NCI-H2029 (cell line): ENCODE results near the gene ARHGAP26.
"Not testable (repeated sequence)": the region's sequence is repeated elsewhere in the genome, so short reads cannot be mapped to it uniquely, and the experiment has no call there.

Source experiments
- DNase-seq: peaks from one replicate; lab custom pipeline; 2025; lab: John Stamatoyannopoulos, UW

Gene ARHGAP26

DNA sequence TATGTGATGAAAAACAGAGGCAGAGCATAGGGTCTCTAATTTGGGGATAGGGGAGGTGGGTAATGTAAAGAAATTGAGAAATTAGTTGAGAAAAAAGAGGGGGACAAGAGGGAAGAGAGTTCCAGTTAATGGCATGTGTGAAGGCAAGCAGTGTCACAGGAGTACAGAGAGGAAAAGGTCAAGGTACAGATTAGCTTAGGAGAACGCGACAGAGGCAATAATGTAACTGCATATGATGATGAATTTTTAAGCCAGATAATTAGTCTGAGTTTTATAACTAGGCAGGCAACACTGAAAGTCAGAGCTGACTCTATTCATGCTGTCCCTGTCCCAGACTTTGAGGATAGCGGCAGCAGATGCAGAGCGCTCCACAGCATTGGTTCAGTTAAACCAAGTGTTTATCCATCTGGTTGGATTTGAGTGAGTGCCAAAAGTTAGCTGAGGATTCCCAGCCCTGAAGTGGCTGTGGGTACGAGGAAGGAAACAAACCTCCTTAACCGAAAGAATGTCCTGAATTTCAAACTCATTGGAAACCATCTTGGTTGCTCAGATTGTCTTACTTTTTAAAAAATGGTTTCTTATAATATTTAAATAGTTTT is 315.2 kb downstream of the ARHGAP26 start:
- DNase-seq = peak; percentile 77

DNA sequence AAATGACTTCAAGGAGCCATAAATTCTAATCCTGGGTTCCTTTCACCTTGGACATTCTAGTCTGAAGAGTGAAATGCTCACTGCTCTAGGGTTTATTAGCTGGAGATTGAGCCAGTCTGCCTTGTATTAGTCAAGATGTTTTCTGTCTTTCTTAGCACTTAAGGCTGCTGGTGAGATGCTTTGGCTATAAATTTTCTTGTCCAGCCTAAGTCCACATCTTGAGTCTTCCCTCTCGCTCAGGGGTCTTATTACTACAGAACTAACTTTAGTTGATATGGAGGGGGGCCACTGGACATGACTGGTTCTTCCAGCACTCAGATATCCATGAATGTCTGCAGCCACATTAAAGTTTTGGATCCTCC is 316.4 kb downstream of the ARHGAP26 start:
- DNase-seq = no peak

DNA sequence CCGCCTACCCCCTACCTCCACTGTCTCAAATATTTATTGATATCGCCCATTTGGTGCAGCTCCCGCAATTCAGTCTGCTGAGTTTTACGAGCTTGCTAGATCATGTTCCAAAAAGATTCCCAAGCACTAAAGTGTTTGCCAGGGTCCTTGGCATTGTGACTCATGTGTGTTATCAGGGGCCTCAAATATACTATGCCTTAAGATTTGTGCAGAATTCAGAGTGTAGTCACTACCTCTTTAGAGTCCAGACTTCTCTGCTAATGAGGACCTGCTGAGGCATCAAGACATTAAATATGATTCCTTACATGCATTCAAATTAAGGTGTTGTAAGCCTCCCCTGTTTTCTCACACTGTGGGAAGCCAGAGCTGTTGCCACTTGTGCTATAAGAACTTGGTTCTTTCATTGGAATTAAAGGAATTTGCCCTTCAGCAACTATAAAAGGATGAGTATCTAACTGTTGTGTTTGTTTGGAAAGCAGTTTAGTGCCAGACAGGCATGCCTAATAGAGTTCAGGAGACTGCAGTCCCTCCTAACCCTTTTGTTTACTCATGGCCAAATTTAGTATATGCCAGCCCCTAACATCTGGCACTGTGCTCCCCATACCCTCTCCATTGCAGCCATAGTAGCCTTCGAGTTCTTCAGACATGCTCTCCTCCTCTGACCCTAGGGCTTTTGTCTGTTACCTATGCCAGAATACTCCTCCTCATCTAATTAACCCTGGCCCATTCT is 316.9 kb downstream of the ARHGAP26 start:
- DNase-seq = no peak

DNA sequence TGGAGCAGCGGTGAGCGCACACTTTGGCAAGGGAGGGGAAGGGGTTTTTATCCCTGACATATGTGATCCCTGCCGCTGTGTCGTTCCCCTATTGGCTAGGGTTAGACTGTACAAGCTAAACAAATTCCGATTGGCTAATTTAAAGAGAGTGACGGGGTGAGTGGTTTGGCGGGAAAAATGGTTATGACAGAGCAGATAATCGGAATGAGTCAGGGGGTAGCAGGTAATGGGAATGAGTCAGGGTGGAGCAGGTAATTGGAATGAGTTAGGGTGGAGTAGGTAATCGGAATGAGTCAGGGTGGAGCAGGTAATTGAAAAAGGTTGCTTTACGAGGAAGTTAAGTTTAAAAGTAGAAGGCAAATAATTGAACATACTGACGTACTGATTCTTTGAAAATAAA is 318.5 kb downstream of the ARHGAP26 start:
- DNase-seq = not testable (repeated sequence)

DNA sequence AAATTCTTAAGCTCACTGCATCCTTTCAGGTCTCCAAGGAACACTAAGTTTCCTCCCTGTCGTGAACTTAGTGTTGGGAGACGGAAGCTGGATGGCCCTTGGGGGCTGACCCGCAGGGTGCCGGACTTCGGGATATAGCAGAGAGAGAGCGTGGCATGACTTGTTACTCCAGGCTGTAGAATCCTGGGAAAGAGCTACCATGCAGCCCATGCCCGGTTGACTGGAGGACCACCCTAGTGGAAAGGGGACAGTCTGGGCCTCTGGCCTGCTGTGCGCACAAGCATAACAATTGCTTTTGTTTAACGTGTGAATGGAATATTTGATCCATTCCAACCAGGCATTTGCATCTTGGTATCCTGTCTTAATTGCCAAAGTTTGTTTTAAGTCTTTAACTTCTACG is 319.9 kb downstream of the ARHGAP26 start:
- not testable (repeated sequence) for DNase-seq

DNA sequence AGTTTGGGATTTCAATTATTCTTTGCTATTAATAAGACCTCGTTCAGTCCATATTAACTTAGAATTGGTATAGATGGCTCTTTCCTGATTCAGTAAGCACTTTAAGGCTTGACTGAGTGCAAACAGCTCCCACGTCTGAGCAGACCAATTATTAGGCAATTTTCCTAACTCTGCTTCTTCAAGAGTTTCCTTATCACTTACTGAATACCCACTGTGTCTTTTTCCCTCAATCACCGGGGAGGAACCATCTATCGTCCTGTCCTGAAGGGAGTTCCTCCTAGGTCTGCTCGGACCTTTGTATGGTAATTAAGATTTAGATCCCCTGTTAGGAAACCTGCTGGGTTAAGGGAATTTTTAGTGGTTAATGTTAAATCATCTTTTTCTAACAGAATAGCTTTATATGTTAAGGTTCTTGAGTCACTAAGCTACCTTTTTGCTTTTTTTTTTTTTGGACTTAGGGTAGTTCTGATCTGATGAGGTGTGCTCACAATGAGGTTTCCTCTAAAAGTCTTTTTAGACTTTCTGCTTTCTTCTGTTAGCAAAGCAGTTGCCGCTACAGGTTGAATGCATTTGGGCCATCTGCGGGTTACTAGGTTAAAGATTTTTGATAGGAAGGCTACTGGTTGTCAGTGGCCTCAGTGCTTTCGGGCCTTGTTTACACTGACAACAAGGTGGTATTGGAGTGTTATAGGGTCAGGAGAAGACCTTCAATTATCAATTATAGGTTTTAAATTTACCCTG is 322.7 kb downstream of the ARHGAP26 start:
- DNase-seq = not testable (repeated sequence)

DNA sequence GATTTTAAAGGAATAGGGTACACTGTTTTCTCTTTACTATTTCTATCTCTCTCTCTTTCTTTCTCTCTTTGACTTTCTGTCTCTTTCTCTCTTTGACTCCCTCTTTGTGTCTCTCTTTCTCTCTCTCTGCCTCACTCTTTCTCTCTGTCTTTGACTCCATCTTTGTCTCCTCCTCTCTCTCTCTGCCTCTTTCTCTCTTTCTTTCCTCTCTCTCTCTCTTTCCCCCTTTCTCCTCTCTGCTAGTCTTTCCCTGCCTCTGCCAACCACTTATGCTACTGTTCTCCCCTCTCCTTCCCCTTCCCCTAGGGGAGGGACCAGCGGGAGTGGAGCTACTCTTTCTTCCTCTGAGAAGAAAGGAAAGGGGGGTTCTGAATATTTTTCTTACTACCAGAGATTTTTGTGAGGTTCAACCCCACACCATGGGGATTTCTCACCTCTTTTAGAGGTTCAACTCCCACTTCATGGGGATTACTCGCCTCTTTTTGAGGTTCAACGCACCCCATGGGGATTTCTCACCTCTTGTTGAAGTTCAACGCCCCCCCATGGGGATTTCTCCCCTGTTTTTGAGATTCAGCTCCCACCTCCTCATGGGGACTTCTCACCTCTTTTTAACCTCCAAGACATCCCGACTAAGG is 323.4 kb downstream of the ARHGAP26 start:
- no peak for DNase-seq

DNA sequence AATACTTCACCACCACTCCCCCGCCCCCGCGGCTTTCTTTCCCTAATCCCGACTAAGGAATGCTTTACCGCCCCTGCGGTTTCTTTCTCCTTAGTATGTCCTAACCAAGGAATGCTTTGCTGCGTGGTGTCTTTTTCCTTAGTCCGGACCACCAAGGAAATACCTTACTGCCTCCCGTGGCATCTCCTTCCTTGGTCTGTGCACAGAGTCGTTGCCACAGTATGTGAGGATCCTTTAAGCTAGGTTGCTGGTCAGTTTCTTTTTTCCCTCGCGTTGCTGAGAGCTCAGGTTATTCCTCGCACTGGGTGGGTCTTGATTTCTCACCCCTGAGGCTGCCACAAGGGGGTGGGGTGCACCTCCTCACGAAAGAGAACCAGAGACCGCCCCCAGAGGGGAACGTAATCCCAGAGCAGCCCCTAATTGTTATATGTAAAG is 323.9 kb downstream of the ARHGAP26 start:
- no peak for DNase-seq

DNA sequence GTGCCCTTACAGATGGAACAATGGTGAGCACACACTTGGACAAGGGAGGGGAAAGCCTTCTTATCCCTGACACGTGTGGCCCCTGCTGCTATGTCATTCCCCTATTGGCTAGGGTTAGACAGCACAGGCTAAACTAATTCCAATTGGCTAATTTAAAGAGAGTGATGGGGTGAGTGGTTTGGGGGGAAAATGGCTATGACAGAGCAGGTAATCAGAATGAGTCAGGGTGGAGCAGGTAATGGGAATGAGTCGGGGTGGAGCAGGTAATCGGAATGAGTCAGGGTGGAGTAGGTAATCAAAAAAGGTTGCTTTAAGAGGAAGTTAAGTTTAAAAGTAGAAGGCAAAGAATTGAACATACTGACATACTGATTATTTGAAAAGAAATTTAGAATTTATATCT is 324.4 kb downstream of the ARHGAP26 start:
- DNase-seq = not testable (repeated sequence)

DNA sequence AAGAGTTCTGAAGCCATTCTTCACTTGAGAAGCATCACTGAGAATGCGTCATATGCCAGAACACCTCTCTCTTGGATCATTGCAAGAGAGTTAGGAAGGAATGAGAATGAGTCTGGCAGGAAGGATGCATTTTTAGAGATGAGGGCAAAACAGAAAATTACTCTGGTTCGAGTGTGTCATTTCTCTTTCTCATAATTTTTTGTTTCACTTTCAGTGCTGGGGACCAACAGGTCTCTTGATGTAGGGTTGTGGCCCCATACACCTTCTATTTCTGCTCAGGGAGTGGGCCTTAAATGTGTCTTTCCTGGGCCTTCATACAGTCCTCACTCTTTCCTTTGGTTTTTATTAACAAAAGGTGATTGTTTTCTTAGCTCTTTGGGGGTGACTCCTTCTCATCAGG is 330.9 kb downstream of the ARHGAP26 start:
- DNase-seq = no peak

DNA sequence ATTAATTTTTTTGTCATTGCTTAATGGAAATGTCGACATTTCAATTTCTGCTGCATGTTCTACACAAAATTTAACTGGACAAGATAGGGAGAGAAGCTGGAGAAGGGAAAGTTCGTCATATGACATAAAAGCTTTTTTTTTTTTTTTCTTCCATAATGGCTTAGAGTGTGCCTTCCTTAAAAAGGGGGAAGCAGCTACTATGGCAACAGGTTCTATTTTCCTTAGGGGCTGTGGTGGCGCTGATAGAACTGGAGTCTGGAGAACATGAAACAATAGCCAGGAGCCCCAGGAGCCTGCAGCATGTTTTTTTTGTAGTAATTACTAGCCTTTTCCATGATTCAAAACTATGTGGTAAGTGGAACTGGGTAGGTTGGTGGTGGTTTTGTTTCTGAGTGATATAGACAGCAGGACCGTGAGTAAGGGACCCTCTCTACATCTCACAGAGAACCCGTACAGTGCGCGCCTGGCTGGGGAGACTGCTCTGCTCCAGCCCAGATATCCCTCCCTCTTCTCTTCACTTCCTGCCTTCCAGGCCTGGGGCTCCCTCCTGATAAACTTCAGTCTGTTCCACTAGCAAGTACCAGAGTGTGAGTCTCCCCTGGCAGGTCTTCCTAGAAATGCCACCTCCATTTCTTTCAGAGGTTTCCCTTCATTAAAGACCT is 331.7 kb downstream of the ARHGAP26 start:
- DNase-seq = no peak

DNA sequence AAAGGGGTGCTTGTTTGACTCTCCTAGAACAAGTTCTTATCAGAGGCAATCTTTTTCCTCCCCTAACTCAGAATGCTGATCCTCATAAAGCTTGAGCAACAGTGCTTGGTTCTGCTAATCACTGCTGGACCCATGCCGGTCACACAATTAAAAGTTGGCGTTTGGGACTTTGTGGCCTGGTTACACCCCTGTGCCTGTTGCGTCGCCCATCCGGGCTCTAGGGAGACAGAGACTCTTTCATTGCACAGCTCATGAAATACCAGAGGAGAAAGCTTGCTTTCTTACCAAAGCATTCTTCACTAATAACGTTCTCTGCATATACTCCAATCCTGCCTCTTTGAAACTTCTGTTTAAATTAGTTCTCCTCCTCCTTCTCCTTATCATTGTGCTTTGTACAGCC is 332.2 kb downstream of the ARHGAP26 start:
- no peak for DNase-seq

DNA sequence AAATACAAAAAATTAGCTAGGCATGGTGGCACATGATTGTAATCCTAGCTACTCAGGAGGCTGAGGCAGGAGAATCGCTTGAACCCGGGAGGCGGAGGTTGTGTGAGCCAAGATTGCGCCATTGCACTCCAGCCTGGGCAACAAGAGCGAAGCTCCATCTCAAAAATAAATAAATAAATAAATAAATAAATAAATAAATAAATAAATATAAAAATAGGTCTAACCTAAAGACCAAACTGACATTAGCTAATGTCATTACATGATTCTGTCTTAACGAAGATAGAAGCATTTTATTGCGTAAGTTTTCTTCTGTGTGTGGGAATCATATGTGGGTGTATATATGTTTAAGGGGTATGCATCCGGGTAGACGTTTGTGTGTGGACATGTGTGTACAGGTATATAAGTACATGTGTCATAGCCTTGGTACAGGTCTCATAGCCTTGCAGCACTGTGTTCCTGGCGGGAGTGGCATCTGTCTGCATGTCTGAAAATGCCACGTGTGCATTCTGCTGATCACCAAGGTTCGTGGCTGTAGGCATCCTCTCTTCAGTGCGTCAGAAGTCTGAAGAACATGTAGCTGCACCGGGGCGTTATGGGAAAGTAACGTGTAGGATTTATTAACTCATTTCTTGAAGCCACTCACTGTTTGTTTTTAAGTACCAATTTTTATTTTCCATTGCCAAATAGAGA is 335.2 kb downstream of the ARHGAP26 start:
- DNase-seq = no peak

DNA sequence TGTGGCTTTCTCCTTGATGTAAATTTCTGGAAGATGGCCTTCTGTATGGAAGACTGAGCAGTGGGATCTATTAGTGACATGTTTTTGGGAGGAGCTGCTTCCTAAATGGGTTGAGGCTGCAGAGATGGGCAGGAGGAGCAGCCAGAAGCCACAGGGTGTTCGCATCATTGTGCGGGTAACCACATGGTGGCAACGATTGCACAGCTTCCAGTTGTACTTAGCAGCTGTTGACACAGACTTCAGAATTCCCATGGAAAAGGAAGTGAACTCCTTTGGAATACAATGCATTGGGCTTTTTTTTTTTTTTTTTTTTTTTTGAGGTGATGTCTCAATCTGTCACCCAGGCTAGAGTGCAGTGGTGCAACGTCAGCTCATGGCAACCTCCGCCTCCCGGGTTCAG is 336.0 kb downstream of the ARHGAP26 start:
- peak; percentile 52 for DNase-seq

DNA sequence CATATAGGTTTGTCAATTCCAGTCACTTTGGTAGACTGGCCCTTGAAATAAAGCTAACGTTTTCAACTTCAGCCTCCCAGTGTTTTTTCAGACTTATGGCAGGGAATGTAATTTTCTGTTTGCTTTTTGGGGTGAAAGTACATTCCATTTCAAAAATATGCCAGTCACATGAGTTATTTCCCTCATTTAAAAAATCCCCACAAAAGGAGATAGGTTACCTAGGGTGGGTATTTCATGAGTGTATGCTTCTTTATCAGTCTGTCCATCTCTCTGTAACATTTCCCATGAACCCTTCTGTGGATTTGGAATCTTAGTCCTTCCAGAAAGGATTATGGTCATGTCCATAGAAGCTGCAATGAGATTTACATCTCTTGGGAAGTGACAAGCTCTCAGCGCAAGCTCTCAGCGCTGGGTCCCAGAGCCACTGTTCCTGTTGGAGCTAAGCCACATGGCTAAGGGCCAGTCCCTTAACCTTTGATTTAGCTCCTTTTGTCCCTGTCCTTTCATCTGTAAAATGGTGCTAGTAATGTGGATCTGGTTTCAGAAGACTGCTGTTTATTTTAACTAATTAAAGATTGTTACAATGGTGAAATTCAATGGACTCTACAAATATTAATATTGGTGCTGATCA is 338.4 kb downstream of the ARHGAP26 start:
- peak; percentile 90 for DNase-seq

DNA sequence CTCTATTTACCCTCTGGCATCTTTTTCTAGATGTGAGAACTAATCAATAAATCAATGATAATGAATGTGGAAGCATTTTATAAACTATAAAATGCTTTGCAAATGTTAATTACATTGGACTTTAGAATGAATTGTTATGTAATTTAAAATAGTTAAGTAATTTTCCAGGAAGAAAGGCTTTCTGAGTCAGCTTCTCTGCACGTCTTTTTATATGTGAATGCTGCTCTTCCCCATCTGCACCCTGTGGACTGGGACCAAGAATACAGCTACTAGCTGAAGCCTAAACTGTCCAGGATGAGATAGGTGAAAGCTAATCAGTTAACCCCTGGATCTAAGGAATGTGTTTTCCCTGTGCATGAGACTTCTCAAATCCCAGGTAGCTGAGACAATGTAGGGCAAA is 340.4 kb downstream of the ARHGAP26 start:
- no peak for DNase-seq

DNA sequence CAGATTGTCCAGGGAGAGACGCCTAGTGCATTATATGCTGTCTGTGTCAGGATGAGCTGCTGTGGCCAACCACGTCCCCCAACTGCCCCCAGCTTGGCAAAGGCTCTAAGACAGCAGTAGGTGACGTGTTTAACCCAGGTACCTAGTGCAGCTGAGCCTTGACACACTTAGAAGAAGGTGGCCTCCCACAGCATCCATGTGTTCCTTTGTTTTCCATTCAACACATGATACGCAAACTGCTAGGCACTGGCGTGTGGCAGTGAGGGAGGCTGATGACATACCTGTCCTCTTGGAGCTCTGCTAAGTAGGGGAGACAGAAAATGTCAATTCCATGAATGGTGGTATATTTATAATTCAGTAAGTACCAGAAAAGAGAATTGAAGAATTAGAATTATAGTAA is 341.6 kb downstream of the ARHGAP26 start:
- no peak for DNase-seq

DNA sequence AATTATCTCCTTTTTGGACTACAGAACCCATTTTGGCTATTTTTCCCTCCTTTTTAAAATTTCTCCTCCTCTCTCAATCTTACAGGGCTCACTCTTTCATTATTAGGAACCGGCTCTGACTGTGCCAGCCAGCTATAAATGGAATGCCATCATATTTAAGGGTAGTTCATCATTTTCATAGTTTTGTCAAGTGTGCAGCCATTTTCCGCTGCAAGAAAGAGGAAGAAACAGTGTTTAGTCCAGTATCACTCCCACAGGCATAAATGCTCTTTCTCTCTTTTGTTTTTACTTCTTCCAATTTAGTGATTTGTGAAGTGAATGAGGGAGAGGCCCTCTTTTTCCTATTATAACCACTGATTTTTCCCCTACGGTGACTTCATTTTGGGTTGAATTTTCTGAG is 343.3 kb downstream of the ARHGAP26 start:
- no peak for DNase-seq

DNA sequence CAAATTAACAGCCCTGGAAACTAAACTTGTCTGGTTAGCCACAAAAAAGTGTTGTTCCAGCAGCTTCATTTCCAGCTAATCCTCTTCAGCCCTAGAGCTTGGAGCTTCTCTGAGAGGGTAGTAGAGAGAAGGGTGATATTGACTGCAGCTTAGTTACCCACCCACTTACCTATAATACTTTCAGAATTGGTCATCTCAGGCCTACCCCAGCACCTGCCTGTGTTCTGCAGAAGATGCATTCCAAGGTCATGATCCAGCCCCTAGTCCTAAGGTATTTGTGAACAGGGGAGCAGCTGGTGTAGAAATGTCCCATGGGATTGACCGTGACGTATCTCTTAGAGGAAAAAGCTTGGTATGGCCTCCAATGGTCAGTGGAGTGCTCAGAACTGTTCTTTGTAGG is 344.3 kb downstream of the ARHGAP26 start:
- DNase-seq = no peak

DNA sequence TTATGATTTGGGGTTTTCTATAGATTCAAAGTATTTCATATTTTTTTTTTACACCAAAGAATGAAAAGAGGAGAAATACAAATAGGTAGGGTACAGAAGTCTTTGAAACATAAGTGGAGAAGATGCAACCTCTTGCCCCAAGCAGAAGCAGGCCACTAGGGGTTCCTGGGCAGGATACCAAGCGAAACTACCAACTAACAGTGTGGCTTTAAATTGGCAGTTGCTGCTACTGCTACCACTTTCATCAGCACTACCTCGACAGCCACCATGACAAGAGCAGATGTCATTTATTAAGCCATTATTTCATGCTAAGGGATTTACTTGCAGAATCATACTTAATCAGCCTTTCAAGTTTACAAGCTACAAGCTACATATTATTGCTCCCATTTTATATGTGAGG is 345.2 kb downstream of the ARHGAP26 start:
- DNase-seq = no peak

DNA sequence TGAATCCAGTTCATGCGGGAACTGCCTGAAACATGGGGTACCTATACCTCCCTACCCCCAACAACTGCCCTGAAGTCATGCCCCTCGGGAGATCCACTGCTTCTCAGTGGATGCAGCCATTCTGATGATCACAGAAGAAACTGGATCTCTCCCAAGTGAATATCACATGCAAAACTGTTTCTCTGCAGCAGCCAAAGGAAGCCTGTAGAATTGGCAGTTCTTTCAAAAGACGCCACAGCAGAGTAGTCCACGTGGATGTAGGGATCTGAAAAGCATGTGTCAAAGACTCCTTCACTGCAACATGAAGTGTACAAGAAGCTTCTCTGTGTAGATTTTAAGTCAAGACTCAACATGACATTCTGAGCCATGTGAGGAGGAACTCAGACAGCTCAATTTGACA is 346.6 kb downstream of the ARHGAP26 start:
- DNase-seq = no peak
